ENCODE data around the gene NLRP1.

The NLRP1 gene

GRCh38 chr17:5485270-5486205 is 98.8 kb downstream of the NLRP1 start, which contains the start of gene DERL2:
DERL2 (minus strand) TSS chr17:5486178; CDS start chr17:5486161, 17 bp downstream.
- DNase-seq = peak in 2 of 58 donors; percentile 63 to 71

DNA sequence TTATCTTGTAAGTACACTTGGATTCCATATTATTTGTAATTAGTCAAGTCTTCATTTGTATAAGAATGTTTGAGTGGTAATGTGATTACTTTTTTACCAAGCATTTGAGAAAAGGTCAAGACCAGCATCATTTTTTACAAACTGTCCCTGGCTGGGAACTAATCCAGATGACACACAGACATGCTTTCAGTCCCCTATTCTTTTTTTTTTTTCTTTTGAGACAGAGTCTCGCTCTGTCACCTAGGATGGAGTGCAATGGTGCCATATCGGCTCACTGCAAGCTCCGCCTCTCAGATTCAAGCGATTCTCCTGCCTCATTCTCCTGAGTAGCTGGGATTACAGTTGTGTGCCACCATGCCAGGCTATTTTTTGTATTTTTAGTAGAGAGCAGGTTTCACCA is 102.9 kb downstream of the NLRP1 start:
- DNase-seq = no peak

- DNase-seq = no peak
Measured at GRCh38 chr17:5480962-5481361, 103.3 kb downstream of the NLRP1 start.

GRCh38 chr17:5478992-5479391 is 105.3 kb downstream of the NLRP1 start:
- DNase-seq = no peak

DNA sequence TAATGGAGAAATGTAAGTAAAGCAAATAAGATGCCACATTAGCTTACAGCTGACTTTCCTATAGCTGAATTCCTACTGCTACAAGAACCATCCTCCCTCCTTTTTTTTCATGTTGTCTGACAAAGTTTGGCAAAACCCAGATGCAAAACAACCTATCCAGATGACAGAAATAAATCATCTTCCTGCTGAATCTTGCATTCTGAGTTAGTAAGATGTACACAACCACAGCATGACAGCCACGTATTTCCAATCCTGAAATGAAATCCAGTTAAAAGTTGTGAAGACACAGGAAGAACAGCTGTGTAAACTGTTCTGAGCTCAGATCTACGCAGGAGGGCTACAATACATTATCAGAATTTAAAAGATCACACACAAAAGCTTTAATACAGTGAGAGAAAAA is 110.4 kb downstream of the NLRP1 start:
- DNase-seq = no peak

- DNase-seq = no peak
Measured at GRCh38 chr17:5472511-5472910, 111.8 kb downstream of the NLRP1 start.

GRCh38 chr17:5468075-5468473 is 116.2 kb downstream of the NLRP1 start:
- DNase-seq = peak in 1 of 58 donors; percentile 24

DNA sequence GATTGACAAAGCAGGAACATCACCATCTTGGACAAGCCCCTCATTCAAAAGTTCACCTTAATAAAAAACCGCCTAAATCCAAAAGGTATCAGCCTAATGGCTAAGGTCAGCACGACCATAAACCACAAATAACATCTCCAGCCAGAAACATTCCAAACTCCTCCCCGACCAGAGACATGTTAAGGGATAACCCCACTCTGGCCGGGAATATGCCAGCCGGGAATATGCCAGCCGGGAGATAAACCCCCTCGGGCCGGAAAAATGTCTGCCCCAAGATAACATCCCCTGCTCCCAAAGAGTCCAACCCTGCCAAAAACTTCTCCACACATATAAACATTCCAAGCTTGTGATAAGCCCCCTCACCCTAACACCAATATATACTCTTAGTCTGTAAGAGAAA is 116.9 kb downstream of the NLRP1 start:
- DNase-seq = no peak

DNA sequence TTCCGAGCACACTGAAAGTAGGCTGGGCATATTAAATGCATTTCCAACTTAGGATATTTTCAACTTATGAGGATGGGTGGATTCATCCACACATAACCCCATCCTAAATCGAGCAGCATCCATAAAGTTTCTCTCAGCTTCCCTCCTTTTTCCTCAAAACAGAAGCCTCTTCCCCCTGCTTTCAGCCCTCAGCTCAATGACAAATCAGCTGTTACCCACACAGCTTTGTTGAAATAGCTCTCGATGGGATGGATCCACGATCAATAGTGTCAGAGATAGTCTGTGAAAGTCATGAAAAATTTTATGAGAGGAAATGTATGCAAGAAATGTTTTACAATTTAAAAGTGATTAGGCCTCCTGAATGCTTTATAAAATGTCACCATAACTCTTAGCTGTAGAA is 118.0 kb downstream of the NLRP1 start:
- DNase-seq = no peak

GRCh38 chr17:5464717-5465507 is 119.4 kb downstream of the NLRP1 start:
- DNase-seq = no peak
